HuH-7 (cell line): ENCODE data around the gene FZD7.

Source experiments
- DNase-seq: peaks from one replicate; pipeline ENCODE4 v3.0.0; 2011; ENCODE audit warnings: low spot score

FZD7 gene

DNA sequence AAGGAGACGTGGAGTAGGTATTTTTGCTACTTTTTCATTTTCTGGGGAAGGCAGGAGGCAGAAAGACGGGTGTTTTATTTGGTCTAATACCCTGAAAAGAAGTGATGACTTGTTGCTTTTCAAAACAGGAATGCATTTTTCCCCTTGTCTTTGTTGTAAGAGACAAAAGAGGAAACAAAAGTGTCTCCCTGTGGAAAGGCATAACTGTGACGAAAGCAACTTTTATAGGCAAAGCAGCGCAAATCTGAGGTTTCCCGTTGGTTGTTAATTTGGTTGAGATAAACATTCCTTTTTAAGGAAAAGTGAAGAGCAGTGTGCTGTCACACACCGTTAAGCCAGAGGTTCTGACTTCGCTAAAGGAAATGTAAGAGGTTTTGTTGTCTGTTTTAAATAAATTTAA is 3.4 kb downstream of the FZD7 start:
- DNase-seq, result no peak

DNA sequence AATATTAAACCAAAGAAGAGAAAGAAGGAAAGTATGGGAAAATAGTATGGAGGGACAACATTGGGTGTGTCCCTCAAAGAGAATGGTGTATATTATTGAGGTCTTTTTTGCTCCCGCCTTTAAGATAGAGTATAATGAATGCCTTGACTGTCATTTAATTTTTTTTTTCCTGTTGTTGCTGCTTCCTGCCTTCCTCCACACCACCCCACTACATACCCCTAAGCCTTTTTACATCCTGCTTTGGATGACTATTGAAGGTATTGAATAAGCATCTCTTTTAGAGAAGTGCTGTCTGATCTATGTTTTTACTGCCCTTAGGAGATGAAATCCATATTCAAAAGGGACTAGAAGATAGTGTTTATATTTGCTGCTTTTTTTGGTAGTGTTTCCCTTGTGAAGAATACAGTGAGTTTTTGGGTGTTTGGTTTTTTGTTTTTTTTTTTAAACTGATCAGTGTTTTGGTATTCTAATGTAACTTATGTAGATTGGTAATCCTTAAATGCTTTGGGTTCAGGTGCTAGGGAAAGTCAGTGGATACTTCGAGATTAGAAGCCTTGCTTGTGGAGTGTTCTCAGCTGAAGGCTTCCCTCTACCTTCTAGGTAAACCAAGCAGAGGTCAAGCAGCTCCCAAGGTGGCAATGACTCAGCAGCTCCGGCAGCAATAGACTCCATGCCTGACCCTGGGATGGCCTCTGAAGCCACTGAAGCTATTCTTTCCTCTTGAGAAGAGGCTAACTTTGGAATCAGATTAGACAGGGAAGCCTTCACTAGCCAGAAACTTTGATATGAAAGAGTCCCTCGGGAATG is 5.0 kb downstream of the FZD7 start:
- peak; percentile 32 for DNase-seq

DNA sequence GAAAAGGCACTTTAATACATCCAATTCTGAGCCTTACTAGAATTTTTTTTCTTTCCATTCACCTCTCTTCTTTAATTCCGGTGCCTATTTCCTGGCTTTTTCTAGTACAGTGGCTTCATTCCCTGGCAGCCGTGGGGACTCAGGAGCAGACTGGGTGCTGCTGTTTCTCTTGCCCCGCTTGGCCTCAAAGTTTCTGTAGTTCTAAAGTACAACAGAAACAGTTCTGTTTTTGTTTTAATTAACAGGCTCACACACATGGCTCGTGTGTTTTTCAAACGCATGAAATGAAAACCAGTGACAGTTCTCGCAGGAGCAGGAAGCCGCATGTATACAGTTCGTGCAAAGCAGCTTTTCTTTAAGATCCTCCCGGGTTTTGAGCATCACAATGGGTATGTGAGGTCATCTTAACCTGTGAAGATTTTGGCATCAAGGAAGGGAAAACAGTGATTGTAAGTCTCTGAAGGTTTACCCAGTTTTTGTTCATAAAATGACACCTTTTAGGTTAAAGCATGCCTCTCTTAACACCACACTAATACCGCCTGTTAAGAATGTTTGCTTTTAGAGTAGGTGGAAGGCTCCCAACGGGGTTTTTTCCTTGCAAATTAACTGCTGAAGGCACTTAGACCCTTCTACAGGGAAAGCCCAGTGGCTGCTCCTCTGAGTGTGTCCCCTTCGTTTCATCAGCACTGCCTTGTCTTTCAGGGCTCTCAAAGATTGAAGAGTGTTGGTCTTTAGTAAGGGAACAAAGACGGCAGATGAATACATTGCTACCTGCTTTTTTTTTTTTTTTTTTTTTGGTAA is 5.8 kb downstream of the FZD7 start:
- no peak for DNase-seq

DNA sequence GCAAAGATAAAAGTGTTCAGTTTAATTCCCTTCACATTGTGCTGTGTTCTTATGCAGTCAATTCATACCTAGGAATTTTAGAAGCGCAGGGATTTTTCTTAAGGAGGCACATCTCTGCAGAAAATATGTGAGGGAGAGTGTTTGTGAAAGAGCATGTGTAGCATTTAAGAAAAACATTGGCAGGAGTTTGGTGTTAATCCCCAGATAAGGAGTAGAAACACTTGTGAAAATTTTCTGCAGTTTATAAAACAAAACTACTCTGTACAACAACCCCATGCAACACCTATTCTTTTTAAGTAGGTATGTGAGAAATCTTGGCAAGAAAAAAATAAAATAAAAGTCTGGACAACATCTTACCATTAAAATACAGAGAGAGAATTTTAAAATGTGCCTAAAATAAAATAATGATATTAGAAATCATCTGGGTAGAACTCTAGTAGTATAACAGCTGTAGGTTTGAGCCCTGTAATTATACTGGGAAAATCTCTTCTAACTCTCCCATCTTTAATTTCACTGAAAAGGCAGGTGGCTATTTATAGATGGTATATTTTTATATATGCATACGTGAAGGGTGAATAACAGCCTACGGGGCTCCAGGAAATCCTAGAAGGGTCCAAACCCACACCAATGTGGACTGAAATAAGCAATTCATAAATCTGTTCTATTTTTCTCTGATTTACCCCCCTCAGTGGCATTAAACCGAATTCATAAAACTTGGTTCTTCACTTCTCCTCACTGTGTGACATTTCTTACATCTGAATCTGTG is 6.6 kb downstream of the FZD7 start:
- DNase-seq, result no peak

DNA sequence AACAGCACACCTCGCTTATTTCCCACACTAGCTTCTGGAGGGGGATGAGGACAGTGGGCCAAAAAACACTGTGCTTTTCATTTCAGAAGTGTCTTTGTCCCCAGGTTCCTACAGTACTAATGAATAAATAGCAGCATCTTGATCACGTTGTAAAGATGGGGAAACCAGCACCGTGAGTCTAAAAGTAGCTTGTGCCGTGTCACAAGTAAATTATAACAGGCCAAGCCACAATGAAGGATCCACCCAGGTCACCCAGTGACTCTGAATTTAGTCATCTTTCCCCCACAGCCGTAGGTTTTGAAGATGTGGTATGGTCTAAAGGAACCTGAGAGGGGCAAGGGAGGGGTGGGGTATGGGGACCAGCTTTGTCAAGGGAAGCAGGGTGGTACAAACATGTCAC is 8.8 kb downstream of the FZD7 start:
- DNase-seq, result no peak

DNA sequence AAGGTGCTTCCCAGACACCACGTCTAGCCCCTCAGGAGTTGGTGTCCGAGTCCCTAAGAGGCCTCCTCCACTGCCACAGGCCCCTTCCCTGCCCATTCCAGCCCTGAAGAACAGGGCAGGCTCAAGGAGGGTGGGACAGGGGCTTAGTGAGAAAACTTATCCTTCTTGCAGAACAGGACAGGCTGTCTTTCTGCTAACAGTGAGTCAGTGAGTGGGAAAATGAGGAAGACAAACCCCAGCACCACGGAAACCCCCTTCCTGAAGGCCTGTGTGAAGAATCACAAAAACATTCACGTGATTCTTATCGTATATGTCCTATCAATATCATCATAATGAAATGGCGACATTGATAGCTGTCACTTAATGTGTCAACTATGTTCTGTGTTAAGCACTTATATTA is 9.8 kb downstream of the FZD7 start:
- no peak for DNase-seq

DNA sequence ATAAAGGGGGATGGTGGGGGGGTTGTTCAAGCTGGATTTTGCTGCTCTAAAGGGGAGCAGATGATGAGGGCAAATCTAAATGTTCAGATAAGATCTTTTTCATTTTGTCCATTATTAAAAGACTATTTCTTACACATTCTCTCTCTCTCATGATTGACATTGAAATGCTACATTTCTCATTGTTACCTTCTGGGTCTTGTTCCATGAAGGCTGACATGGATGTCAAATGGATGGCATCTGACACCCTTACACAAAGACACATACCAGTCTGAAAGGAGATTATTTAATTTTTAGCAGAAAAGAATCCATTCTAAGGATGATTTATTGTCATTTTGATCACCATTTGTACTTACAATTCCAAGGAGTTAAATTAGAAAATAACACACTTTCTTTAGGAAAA is 11.1 kb downstream of the FZD7 start:
- no peak for DNase-seq

DNA sequence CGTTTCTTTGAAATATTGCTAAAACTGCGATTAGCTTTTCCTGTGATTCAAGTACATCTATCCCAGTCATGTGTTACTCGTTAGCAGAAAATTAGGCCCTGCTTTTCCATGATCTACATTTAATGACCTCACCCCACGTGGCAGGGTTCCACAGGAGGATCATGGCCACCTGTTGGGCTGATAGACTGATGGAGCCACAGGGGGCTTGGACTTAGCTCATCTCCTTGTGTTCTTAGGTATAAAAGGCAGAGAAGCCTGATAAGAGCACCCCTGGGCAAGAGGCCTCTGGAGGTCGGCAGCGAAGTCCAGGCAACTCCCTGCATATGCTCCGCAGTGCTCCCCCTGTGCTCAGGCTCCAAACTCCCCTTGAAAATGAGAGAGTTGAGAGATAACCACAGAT is 12.9 kb downstream of the FZD7 start:
- DNase-seq, result no peak

DNA sequence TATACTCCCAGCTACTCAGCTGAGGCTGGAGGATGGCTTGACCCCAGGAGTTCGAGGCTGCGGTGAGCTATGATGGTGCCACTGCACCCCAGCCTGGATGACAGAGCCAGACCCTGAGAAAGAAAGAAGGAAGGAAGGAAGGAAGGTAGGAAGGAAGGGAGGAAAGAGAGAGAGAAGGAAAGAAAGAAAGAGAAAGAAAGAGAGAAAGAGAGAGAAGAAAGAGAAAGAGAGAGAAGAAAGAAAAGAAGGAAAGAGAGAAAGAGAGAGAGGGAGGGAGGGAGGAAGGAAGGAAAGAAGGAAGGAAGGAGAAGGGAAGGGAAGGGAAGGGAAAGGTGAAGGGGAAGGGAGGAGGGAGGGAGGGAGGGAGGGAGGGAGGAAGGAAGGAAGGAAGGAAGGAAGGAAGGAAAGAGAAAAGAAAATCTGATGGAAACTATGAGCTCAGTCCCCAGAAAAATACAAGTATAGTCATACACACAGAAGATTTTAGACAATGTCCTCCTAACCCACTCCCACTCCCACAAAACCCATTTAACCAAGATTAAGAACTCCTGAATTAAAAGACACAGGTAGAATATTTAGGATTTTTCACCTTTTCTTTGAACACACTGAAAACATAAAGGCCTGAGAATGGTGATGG is 15.6 kb downstream of the FZD7 start:
- DNase-seq, result no peak

DNA sequence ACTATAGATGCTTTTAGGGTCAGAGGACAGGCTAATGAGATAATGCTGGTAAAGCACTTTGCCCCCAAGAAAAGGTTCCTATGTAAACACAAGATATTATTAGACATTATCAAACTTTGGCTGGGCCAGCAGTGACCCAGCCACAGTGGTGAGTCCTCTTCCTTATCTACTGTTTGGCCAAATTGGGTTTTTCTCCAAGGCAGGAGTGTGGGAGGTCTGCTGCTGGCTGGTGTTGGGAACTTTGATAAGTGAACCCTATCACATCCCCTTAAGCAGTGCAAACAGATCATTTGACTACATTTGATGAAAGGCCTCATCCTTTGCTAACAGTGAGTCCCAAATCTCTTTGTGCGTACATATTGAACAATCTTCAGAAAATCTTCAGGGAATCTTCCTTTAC is 16.2 kb downstream of the FZD7 start:
- DNase-seq, result no peak

DNA sequence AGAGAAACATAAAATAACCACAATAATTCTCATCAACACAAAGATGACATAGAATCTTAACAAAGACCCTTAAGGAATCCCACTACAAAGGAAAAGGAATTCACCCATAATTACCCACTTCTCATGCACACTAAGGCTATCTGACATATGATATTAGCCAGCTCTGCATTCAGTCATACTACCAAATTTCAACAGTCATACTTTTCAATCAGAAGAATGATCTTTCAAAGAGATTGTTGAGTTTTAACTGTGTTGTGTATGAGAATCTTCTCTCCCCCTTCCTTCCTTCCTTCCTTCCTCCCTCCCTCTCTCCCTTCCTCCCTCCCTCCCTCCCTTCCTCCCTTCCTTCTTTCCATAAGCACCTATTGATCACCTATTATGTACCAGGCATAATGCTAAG is 17.0 kb downstream of the FZD7 start:
- no peak for DNase-seq

DNA sequence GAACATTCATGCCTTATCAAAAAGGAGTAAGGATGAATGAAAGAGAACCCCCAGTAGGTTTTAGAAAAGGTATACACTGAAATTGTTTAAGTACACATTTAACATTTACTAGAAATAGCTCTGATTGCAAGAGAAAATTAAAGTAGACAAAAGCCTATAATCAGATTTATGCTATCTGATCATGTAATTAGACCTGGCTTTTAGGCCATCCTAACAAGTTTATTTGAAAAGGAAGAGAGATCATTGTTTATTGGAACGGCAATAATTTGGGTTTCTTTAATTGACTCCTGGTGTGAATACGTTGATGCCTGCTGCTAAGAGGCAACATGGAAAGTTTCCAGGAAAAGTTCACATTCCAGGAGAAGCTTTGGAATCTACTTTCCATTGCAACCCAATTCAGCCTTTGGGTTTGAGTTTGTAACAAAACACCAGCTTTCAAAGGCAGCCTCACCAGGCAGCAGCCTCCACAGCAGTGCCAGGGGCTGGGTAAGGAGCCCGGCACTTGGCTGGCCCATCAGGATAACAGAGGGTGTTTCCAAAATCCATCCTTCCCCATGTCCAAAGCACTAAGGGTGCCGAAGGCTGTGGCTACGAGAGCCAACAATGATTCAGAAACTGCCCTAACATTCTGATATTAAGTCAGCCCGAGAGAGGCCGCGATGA is 18.0 kb downstream of the FZD7 start:
- DNase-seq, result no peak

DNA sequence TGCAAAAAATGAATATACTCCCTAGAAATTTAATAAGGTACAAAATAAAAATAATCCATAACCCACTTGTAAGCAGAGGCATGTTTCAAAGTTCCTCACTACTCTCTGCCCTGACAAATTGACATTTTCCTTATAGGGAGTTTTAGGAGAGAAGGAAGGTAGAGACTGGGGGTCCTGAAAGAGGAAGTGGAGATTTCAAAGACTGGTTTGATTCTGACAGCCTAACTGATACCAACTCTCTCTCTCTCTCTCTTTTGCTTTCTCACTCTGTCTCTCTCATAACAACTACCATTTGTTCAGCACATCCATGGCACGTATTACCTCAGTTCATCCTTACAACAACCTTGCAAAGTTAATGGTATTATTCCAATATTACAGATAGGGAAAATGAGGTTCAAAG is 18.6 kb downstream of the FZD7 start:
- no peak for DNase-seq

DNA sequence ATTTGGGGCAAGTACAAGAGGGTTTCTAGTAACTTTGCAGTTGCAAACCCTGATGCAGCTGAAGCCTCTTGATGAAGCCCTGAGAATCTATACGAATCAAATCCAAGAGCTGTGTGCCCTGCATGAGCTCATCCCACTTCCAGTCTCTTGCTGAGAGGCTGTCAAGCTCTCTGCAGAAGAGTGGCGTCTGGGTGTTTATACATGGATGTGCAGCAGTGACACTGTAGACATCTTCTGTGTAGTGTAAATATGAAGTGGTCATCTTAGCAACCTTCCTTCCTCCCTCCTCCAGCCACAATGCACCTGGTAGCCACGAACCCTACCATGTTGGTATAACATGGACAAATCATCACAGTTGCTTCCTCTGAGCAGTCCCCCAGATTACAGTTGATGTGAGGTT is 21.0 kb downstream of the FZD7 start:
- no peak for DNase-seq

DNA sequence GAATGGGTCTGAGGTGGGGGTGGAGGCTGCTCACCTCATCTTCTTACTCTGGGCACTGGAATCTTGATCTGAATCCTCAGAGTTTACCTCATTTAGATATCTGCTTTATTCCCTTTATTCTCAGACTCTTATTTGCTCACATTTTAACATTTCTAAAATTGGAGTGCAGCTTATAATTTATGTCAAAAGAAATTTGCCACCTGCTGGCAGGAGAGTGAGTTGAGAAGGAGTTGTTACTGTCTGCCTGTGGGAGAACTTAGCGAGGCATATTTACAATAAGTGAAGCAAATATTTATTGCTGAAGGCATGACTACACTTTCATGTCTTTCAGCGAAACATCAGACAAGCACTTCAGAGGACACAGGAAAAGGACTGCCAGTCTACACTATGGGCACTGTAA is 23.0 kb downstream of the FZD7 start:
- DNase-seq, result no peak

DNA sequence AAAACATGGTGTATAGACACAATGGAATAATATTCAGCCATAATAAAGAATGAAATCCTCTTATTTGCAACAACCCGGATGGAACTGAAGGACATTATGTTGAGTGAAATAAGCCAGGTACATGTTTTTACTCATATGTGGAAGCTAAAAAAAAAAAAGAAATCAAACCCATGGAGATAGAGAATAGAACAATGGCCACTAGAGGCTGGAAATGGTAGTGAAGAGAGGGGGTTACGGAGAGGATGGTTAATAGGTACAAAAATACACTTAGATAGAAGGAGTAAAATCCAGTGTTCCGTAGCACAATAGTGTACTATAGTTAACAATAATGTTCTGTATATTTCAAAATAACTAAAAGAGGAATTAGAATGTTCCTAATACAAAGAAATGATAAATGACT is 26.6 kb downstream of the FZD7 start:
- DNase-seq, result no peak

DNA sequence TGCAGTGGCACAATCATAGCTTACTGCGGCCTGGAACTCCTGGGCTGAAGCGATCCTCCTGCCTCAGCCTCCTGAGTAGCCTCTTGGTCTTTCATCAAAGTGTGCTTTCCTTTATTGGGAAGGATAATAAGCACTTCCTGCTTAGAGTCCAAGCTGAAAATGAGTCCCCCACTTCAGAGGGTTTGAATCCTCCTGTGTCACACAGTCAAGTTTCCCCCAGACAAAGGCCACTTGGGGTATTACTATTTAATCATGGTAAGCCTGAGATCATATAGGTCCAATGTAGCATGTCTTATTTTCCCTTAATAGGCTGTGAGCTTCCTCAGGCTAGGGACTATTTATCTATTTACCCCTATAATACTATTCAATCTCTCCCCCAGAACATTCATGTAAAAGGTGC is 28.0 kb downstream of the FZD7 start:
- no peak for DNase-seq

DNA sequence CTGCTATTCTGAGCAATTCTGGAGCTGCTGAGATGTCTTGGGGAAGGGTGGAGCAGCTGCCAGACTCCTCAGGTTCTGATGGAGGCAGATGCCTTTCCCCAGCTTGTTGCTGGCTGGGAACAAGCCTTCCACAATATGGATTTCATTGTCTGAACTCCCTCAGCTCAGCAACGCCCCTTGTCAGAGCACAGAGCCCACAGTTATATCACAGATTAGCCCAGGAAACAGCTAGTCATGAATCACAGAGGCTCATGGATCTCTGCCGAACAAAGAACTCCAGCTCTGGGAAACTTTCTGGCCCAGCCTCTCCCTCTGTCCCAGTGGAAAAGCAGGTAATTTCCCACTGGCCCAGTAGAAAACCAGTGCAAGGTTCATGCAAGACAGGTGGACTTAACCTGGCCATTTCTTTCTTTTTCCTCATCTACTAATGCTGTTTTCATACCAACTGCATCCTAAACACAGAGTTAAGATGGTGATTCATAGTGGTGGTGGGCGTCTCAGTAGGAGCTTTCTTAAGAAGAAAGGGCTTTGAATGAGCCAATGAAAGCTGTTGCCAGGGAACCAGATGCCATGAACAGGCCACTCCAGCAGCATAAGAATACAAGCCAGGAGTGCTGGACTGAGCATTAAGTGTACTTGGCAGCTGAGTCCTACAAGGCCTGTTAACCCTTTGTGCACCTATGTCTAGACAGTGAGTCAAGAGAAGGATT is 30.7 kb downstream of the FZD7 start:
- DNase-seq, result no peak

DNA sequence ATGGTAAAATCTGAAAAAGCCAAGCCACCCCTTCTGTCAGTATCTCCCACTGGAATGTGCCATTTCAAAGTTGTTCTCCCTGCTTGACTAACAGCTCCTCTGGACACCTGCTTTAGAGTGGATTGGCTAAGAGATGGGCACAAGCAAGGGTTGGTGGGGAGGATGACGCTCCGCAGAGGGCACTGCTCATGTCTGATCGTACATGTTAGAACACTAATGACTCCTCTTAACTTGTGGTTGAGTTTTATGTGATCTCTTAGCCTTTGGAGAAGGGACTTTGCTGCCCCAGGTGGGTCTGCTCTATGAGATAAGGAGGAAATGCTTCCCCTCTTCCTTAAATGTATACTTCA is 31.2 kb downstream of the FZD7 start:
- no peak for DNase-seq

DNA sequence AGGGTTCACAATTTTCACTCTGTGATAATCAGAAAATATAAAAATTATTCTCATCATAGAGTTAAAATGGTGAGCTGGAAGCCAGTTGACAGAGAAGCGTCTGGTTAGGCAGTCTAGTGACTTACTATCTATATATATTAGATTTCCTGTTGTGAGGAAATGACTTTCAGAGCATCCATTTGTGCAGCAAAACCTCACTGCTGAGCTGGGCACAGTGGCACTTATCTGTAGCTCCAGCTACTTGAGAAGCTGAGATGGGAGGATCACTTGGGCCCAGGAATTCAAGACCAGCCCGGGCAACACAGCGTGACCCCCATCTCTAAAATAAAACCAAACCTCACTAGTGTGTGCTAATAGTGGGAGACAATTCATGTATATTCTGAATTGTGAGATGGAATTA is 32.2 kb downstream of the FZD7 start:
- no peak for DNase-seq

DNA sequence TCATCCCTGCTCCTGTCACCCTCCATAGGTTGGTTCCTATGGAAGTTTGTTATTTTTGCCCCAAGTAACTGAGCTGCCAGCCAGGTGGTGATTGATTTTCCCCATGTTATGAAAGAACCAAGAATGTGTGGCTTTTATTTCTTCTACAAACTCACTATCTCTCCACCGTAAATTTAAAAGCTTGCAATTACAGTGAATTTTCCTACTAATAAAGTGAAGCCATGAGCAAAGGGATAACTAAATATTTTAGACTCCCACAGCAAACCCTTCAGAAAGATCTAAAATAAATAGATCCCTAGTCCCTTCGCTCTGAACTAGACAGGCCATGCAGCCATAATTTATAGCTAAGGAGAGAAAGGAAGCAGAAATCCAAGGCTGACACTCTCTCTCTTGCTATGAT is 33.2 kb downstream of the FZD7 start:
- no peak for DNase-seq
